Stimulated activated CD8-positive, alpha-beta memory T cell treated with anti-CD3 and anti-CD28 coated beads, Interleukin-2, amount 100 ng/mL, for 48 hours (primary cell): ENCODE results near the gene DDX11.
"Not testable (repeated sequence)": the region's sequence is repeated elsewhere in the genome, so short reads cannot be mapped to it uniquely, and the experiment has no call there.

Experiments
- DNase-seq, 2 donors: peaks; one replicate each; pipeline ENCODE4 v3.0.0-alpha.2; 2020; ENCODE audit warnings: low read depth in 2 of 2

The DDX11 gene

DNA sequence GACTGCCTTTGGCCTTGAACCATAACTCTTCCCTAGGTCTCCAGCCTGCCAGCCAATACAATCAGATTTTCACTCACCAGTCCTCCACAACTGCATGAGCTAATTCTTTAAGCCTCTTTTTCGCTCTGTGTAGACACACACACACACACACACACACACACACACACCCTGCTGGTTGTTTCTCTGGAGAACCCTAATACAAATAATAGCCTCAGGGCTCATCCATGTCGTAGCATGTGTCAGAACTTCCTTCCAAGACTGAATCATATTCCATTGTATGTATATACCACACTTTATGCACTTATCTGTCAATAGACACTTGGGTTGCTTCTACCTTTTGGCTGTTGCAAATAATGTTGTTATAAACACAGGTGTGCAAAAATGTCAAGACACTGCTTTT, 6.0 kb upstream of the DDX11 start:
- DNase-seq: not testable (repeated sequence)

- not testable (repeated sequence) for DNase-seq
Measured at GRCh38 chr12:31070971-31071740, 2.5 kb upstream of the DDX11 start.

DNA sequence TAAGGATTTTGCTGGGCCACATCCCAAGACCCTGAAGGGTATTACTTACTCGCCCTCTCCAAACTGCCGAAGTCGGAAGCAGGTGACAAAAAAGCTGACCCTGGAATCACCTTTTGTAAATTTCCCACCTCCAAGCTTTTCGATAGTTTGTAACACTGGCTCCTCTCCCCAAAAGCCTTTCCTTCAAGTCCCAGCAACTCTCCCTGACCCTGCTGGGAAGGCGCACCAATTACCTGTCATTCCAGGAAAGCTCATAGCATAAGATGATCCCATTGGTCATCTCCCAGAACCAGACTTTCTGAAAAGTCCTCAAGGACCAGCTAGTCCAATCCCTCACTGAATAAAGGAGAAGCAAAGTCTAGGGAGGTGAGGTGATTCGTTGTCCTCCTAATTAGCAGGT, 698 bp upstream of the DDX11 start:
- not testable (repeated sequence) for DNase-seq

- peak in 1 of 2 donors; percentile 15 for DNase-seq
Measured at GRCh38 chr12:31074333-31074874, 744 bp downstream of the DDX11 start.

DNA sequence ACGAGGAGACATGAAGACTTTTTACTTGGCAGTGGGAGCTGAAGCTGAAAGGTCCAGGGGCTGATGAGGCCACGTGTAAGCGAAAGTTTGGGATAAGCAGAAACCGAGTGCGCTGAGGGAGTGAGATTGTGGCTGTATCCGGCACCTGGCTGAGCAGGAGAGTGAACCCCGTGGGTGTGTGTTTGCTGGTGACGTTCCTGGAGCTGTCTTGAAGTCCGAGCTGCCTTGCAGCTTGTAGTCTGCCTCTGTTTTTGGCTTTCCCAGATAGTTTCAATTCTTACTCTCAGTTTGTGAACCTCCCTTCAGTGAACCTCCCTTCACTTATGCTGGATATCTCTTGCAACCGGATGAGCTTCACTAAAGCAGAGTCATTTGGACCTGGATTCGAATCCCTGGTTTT, 2.5 kb downstream of the DDX11 start:
- DNase-seq: not testable (repeated sequence)

DNA sequence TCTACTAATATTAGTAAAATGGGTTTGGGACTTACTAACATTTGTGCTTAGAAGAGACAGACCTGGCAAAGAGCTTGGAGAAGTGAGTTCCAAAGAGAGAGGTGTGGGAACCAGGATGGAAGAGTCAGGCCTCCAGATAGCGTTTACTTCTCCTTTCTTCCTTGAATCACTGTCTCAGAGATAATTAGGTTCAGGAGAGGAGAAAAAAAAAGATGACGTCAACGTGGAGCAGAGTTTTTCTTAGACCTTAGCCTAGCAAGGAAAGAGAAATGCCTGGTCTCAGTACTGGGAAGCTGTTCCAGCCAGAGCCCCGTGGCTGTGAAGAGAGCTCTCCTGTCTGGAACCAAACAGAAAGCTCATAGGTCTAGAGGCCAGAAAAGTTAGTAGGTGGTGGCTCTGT, 3.4 kb downstream of the DDX11 start:
- DNase-seq: not testable (repeated sequence)

DNA sequence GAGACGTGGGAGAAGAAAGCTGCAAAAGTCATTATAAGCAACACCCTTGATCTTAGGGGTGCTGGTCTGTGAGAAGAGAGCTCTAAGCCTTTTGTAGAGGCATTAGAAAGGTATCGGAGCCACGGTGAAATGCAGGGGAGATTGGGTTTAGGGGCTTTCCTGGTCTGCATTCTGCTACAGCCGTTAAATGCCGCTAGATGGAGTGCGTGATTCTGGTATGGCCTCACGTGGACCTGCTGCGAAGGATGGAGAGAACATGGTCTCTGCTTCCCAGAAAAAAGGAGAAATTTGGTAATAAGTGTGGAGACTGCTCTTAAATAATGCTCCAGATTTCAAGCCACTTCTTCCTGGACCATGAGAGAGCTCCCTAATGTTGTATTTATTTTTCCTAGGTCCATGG, 4.3 kb downstream of the DDX11 start:
- DNase-seq: not testable (repeated sequence)

DNA sequence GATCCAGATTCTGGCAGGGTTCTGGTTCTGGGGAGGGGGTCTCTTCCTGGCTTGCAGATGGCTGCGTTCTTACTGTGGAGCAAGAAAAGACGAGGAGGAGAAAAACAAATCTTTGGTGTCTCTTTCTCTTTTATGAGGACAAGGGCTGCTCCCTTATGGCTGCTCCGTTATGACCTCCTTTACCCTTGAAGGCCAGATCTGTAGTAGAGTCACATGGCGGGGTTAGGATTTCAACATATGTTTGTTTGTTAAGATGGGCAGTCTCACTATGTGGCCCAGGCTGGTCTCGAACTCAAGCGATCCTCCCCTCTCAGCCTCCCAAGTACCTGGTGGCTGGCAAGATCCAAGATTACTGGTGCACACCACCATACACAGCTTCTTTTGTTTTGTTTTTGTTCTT, 5.8 kb downstream of the DDX11 start:
- not testable (repeated sequence) for DNase-seq

DNA sequence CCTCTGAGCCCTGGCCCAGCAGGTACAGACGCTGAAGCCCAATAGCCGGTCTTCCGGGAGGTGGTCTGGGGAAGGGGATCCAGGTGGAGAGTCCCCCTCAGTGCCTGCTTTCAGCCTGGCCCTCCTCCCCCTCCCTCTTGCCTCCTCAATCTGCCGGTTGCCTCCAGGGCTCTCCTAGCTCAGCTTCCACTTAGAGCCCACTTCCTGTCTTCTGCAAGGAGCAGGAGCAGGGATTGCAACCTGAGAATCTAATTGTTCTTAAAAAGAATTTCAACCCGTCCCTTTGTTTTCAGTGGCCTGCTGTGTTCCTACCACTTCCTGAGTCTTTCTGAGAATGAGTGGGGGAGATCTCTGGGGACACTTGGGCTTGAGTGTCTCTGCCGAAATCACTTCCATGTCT, 6.6 kb downstream of the DDX11 start:
- not testable (repeated sequence) for DNase-seq

DNA sequence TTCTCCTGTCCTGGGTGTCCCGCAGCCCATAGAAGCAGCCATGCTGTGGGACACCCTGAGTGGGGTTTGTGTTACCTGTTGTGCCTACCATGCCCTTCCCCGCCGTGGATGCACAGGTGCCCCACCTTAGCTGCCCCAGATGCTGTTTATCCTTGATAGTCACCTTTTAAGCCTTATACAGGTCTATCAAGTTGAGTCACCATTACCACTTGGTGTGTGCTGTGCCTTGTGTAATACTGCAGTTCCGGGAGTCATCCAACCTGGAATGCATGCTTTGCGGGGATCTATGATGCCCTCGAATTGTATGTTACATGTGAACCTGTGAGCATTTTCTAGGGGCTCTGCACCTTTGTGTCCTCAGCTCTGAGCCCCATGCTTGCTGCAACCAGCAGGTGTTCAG, 7.6 kb downstream of the DDX11 start:
- DNase-seq: not testable (repeated sequence)

DNA sequence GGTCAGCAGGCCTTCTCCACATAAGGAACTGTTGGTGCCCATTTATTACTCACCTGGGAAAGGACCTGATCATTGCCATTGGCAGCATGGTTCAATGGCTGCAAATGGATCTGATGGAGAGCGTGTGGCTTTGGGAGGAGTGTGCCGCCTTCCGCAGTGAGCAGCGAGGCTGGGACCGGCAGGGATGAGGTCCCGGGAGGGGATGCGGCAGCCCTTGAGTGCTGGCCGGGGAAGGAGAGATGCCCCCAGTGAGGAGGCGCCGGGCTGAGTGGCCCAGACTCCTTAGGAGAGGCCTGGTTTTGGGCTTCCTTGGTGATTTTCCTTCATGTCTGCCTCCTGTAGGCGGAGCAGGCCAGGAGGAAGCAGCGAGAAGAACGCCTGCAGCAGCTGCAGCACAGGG, 10.6 kb downstream of the DDX11 start:
- DNase-seq: not testable (repeated sequence)

- DNase-seq: not testable (repeated sequence)
Measured at GRCh38 chr12:31086032-31086431, 12.4 kb downstream of the DDX11 start.

- not testable (repeated sequence) for DNase-seq
Measured at GRCh38 chr12:31087486-31087885, 13.8 kb downstream of the DDX11 start.

- not testable (repeated sequence) for DNase-seq
Measured at GRCh38 chr12:31087956-31088355, 14.3 kb downstream of the DDX11 start.

GRCh38 chr12:31089072-31089471, 15.4 kb downstream of the DDX11 start:
- DNase-seq: no peak

DNA sequence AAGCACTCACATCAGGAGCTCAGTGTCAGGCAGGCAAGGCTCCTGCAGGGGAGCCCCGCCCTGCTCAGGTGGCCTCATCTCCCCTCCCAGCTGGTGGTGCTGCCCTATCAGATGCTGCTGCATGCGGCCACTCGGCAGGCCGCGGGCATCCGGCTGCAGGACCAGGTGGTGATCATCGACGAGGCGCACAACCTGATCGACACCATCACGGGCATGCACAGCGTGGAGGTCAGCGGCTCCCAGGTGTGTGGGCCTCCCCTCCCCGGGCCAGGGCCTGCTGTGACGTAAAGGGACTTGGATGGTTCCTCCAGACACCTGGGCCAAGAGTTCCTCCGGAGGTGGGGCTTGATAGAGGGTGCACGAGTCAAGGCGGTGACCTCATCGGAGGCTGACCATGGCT, 18.0 kb downstream of the DDX11 start:
- DNase-seq: not testable (repeated sequence)

GRCh38 chr12:31092718-31093117, 19.1 kb downstream of the DDX11 start:
- DNase-seq: not testable (repeated sequence)

GRCh38 chr12:31095080-31095860, 21.6 kb downstream of the DDX11 start:
- DNase-seq: not testable (repeated sequence)

GRCh38 chr12:31096251-31097065, 22.8 kb downstream of the DDX11 start:
- not testable (repeated sequence) for DNase-seq

DNA sequence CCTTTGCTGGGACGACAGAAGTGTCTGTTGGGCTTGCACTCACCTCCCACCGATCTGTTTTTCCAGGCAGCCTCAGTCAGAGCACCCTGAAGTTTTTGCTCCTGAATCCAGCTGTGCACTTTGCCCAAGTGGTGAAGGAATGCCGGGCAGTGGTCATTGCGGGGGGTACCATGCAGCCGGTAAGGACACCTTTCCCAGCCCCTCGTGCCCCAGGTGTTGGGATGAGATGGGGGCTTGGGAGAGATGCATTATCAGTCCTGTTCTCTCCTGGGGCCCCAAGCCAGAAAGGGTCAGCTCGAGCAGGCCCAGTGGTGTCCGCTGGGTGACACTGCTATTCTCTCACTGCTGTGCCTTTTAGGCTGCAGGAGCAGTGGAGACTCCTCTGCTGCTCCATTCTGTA, 24.2 kb downstream of the DDX11 start:
- not testable (repeated sequence) for DNase-seq

- not testable (repeated sequence) for DNase-seq
Measured at GRCh38 chr12:31098363-31098762, 24.7 kb downstream of the DDX11 start.

- DNase-seq: not testable (repeated sequence)
Measured at GRCh38 chr12:31098771-31099170, 25.1 kb downstream of the DDX11 start.
